Stromal cell of bone marrow (primary cell): ENCODE measurements around the gene SEC61B.

Experiments used
- DNase-seq: peaks from one replicate; pipeline ENCODE4 v3.0.0-alpha.2; 2012; ENCODE audit warnings: low read depth

SEC61B gene

DNA sequence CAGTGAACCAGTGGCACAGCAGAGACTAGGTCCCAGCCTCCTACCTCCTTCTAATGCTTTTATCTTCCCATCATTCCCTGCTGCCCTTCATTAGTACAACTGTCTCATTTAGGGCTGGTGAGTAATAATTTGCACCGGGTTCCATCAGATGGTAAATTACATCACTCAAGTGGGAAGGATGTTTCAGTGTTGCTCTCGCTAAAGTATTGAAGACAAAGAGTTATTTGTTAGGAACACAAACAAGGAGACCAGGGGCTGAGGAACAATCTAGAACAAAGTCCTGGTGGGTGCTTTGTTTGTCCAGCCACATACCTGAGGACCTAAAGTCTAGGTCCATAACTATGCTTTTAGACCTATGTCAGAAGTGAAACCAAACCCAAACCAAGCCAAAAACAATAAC, 52.4 kb downstream of the SEC61B start:
- no peak for DNase-seq
